VCaP (cell line): ENCODE results near the gene ZNF296.
A peak's percentile ranks its signal among the peaks of the same experiment; 100 is the strongest.

ENCODE experiments used
- H3K27ac ChIP-seq: fragments of 450-650 bp; 2 replicates; pipeline ENCODE4 v1.5.1; 2017
- CTCF ChIP-seq: fragments of 450-650 bp; conservative IDR thresholded peaks from 2 replicates; pipeline ENCODE4 v1.5.1; 2017; ENCODE audit warnings: mild to moderate bottlenecking, moderate library complexity

The ZNF296 gene

GRCh38 chr19:45078390-45079062 is 2.2 kb upstream of the ZNF296 start:
- TF ChIP-seq CTCF, result no peak
- peak overlapping the region; percentile 91 for H3K27ac ChIP-seq

DNA sequence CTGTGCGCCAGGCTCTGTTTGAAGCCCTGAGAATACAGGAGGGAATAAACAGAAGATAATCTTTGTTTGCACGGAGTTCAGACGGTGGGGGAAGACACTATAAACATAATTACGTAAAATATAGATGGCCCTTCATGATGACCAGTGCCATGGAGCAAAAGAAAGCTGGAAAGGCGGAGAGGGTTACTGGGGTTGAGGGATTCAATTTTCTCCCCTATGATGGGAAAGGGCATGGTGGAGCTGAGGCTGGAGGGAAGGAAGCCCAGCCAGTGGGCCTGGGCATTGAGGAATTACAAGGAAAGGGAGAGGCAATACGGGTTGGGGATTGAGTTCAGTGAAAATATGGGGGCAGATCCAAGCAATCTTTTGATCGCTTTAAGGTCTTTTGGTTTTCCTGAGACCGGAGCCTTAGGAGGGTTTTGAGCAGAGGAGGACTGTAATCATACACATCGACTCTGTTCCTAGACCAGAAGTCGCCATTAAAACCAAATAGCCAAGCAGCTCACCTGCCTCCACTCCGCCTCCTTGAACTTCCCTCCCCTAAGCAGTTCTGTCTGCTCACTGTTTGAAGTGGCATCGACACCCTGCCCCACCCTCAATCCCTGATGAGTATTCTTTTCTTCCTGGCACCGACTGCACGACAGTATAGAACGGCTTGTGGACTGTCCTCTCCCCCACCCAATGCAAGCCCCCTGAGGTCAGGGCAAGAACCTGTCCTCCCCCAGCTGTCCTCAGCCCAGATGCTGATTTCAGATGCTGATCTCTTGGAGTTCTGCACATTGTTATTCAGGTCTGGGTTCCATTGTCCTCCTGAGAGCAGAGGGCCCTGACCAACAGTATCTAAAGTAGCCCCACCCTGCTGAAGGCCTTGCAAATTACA is 813 bp upstream of the ZNF296 start:
- H3K27ac ChIP-seq, result peak overlapping the region; percentile 91
- TF ChIP-seq CTCF, result no peak

- no peak for TF ChIP-seq CTCF
- peak overlapping the region; percentile 91 for H3K27ac ChIP-seq
Measured at GRCh38 chr19:45075301-45076028, 813 bp downstream of the ZNF296 start.

GRCh38 chr19:45074744-45075300 is 1.5 kb downstream of the ZNF296 start:
- H3K27ac ChIP-seq, result peak overlapping the region; percentile 91; the same call in 1 of the 2 replicates
- no peak for TF ChIP-seq CTCF

DNA sequence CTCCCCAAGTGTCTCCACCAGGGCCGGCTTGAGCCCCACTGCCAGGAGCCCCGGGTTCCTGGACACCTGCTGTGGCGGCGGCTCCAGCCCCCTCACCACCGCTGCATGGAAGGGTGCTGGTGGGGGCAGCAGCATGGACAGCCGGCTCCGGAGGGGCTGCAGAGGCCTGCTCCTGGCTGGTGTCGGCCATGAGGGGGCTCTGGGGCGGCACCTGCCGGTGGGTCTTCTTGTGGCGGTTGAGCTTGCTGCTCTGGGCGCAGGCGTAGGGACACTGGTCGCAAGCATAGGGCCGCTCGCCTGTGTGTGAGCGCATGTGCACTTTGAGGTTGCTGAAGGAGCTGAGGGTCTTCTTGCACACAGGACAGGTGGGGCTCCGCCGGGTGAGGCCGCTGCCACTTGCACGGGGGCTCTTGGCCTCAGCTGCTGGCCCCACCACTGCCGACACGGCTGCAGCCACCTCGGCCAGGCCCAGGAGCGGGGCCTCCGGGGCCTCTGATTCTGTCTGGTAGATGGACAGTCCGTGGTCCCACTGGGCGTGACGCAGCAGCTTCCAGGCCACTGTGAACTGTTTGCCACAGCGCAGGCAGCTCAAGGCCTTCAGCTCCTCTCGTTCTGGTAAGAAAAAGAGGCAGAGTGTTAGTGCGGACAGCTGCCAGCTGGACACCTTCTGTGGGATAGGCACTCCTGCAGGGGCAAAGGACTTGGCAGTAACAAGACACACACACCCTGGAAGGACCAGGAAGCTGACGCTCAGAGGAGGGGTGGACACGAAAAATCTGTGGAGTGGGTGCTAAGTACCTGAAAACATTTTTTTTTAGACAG is 4.1 kb downstream of the ZNF296 start:
- no peak for TF ChIP-seq CTCF
- H3K27ac ChIP-seq, result no peak overlapping the region

DNA sequence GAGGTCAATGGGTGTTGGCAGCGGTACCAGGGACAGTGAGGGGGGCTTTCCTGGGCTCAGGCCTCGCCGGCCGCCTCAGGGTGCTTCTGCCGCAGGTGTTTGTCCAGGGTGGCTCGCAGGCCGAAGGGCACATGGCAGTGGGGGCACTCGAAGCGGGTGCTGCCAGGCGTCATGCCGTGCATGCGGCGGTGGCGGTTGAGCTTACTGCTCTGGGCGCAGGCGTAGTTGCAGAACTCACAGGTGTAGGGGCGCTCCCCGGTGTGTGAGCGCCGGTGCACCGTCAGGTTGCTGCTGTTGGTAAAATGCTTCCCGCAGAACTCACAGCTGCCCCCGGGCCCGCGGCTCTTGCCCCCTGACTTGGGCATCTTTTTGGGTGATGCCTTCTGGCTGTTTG is 4.7 kb downstream of the ZNF296 start:
- no peak for TF ChIP-seq CTCF

More for the DNA sequence above, 4.7 kb downstream of the ZNF296 start:
- no peak overlapping the region for H3K27ac ChIP-seq
